Measurements from ENCODE around the gene CITED2. TPM values are rescaled to one million over a fixed set of nuclear protein-coding genes. Genes with fewer than 3 reads are reported as not detected.

CITED2 gene
- total and polyA plus RNA-seq, 2 experiments from 2014 or later, result 78.5 to 292 TPM

- no peak for DNase-seq (ENCODE audit: low spot score)
- H3K4me1 ChIP-seq (ENCODE audit: insufficient read depth), result peaks cover 8% of the 10 kb centered on the region
- no peak for TF ChIP-seq EZH2phosphoT487 (IDR thresholded peaks at IDR 0.05; ENCODE audit: low read depth, severe bottlenecking, unreplicated experiment)
- no peak for TF ChIP-seq EZH2 (IDR thresholded peaks at IDR 0.05; ENCODE audit: borderline replicate concordance)
- TF ChIP-seq CTCF (IDR thresholded peaks at IDR 0.05; ENCODE audit: poor library complexity), result no peak
- H3K36me3 ChIP-seq (replicated peaks; ENCODE audit: insufficient read depth, low read depth), result no peaks in the 10 kb centered on the region
- no peaks in the 10 kb centered on the region for H3K9me3 ChIP-seq (ENCODE audit: low read depth)
- H3K4me3 ChIP-seq, result no peak overlapping the region
- no peaks in the 10 kb centered on the region for H4K20me1 ChIP-seq (ENCODE audit: insufficient read depth, poor library complexity, severe bottlenecking)
- H3K9me2 ChIP-seq (replicated peaks; ENCODE audit: insufficient read depth), result no peaks in the 10 kb centered on the region
- 42% methylated on average over 1 of the region's 1 CpG for WGBS (ENCODE audit: low lambda C conversion rate, missing lambda C conversion rate)
- H2AFZ ChIP-seq, result no peak overlapping the region
- no peaks in the 10 kb centered on the region for H3K27me3 ChIP-seq
- peak overlapping the region; percentile 3 for H3K27ac ChIP-seq
- no peaks in the 10 kb centered on the region for H3K79me2 ChIP-seq
- no peak overlapping the region for H3K4me2 ChIP-seq
These were observed 19.7 kb upstream of the CITED2 start for GRCh38 chr6:139394027-139394649.

- no peaks in the 10 kb centered on the region for H3K79me2 ChIP-seq
- no peaks in the 10 kb centered on the region for H3K27me3 ChIP-seq
- H3K9me3 ChIP-seq (ENCODE audit: low read depth), result no peaks in the 10 kb centered on the region
- H3K4me1 ChIP-seq (ENCODE audit: insufficient read depth), result peaks cover 8% of the 10 kb centered on the region
- no peak overlapping the region for H2AFZ ChIP-seq
- H4K20me1 ChIP-seq (ENCODE audit: insufficient read depth, poor library complexity, severe bottlenecking), result no peaks in the 10 kb centered on the region
- no peak overlapping the region for H3K4me3 ChIP-seq
- H3K4me2 ChIP-seq, result no peak overlapping the region
- H3K27ac ChIP-seq, result peak overlapping the region; percentile 38
- H3K36me3 ChIP-seq (replicated peaks; ENCODE audit: insufficient read depth, low read depth), result no peaks in the 10 kb centered on the region
- 73% methylated on average over 1 of the region's 1 CpG for WGBS (ENCODE audit: low lambda C conversion rate, missing lambda C conversion rate)
- H3K9me2 ChIP-seq (replicated peaks; ENCODE audit: insufficient read depth), result no peaks in the 10 kb centered on the region
- TF ChIP-seq EZH2 (IDR thresholded peaks at IDR 0.05; ENCODE audit: borderline replicate concordance) (no peak), EZH2phosphoT487 (IDR thresholded peaks at IDR 0.05; ENCODE audit: low read depth, severe bottlenecking, unreplicated experiment) (no peak), CTCF (IDR thresholded peaks at IDR 0.05; ENCODE audit: poor library complexity) (no peak)
- no peak for DNase-seq (ENCODE audit: low spot score)
These were observed 18.3 kb upstream of the CITED2 start for GRCh38 chr6:139392794-139393193.

GRCh38 chr6:139391709-139392108 is 17.3 kb upstream of the CITED2 start:
- 95% methylated on average over 3 of the region's 3 CpGs for WGBS (ENCODE audit: low lambda C conversion rate, missing lambda C conversion rate)
- no peak overlapping the region for H3K4me2 ChIP-seq
- H3K4me3 ChIP-seq, result no peak overlapping the region
- H3K27me3 ChIP-seq, result no peaks in the 10 kb centered on the region
- H3K9me3 ChIP-seq (ENCODE audit: low read depth), result no peaks in the 10 kb centered on the region
- H3K9me2 ChIP-seq (replicated peaks; ENCODE audit: insufficient read depth), result no peaks in the 10 kb centered on the region
- peaks cover 8% of the 10 kb centered on the region for H3K4me1 ChIP-seq (ENCODE audit: insufficient read depth)
- no peaks in the 10 kb centered on the region for H4K20me1 ChIP-seq (ENCODE audit: insufficient read depth, poor library complexity, severe bottlenecking)
- H3K27ac ChIP-seq, result no peak overlapping the region
- H3K36me3 ChIP-seq (replicated peaks; ENCODE audit: insufficient read depth, low read depth), result no peaks in the 10 kb centered on the region
- no peak overlapping the region for H2AFZ ChIP-seq
- DNase-seq (ENCODE audit: low spot score), result no peak
- no peaks in the 10 kb centered on the region for H3K79me2 ChIP-seq
- no peak for TF ChIP-seq CTCF (IDR thresholded peaks at IDR 0.05; ENCODE audit: poor library complexity)
- TF ChIP-seq EZH2 (IDR thresholded peaks at IDR 0.05; ENCODE audit: borderline replicate concordance), result no peak
- TF ChIP-seq EZH2phosphoT487 (IDR thresholded peaks at IDR 0.05; ENCODE audit: low read depth, severe bottlenecking, unreplicated experiment), result no peak

All from hepatocyte (in vitro differentiated cells).